Cardiac muscle cell (in vitro differentiated cells and primary cell): Measurements from ENCODE around the gene ERICH3. TPM values are rescaled to one million over a fixed set of nuclear protein-coding genes. Genes with fewer than 3 reads are reported as not detected.

ENCODE experiments used
- DNase-seq, 2 donors: peaks; one replicate each; pipeline versions ENCODE4 v3.0.0 to v3.0.0-alpha.2; 2010 to 2017; ENCODE audit warnings: low read depth in 1 of 2, low spot score in 1 of 2
- H3K27ac ChIP-seq: fragments of 200-600 bp; sonication (generic); 2 replicates; pipeline ENCODE4 v1.5.1; 2016
- H3K27me3 ChIP-seq: fragments of 200-600 bp; sonication (generic); 2 replicates; pipeline ENCODE4 v1.6.0; 2016; ENCODE audit warnings: control low read depth
- H3K36me3 ChIP-seq: fragments of 200-600 bp; sonication (generic); 2 replicates; pipeline ENCODE4 v1.5.1; 2016; ENCODE audit warnings: control low read depth
- H3K4me1 ChIP-seq: fragments of 200-600 bp; sonication (generic); 2 replicates; pipeline ENCODE4 v1.8.1; 2017; ENCODE audit warnings: low read depth, mild to moderate bottlenecking, mixed run types
- H3K4me3 ChIP-seq: fragments of 200-600 bp; sonication (generic); 2 replicates; pipeline ENCODE4 v1.5.1; 2016; ENCODE audit warnings: mild to moderate bottlenecking
- H3K9me3 ChIP-seq: fragments of 200-600 bp; sonication (generic); 2 replicates; pipeline ENCODE4 v1.5.1; 2017; ENCODE audit warnings: low read depth, mild to moderate bottlenecking, control low read depth
- CTCF ChIP-seq: IDR thresholded peaks from 2 replicates; pipeline ENCODE4 v1.5.1; 2012; ENCODE audit warnings: low read depth, mild to moderate bottlenecking, low read length
- polyA plus RNA-seq: library from polyadenylated mRNA; unstranded; fragments of >200 nt; fragmentation: Nextera tagmentation; extraction: Ambion mirVana; gene quantifications from 2 replicates; pipeline ENCODE4 v1.2.1, GENCODE V29; 2016
- total RNA-seq: library from RNA; depleted of rRNA; stranded (reverse); fragments of >200 nt; gene quantifications from 2 replicates; pipeline ENCODE4 v1.2.3, GENCODE V29; 2016

ERICH3 gene
- total RNA-seq (0.14 and 0.15 TPM in 2 replicates), polyA plus RNA-seq (not detected in 2 replicates)

- peak; percentile 8 to 30 for DNase-seq
- no peak for TF ChIP-seq CTCF
These were observed at the start of gene ERICH3 for GRCh38 chr1:74673351-74674111. TSS of gene ERICH3 (minus strand) at chr1:74673792. CDS start at chr1:74673519, 273 bp downstream.

DNA sequence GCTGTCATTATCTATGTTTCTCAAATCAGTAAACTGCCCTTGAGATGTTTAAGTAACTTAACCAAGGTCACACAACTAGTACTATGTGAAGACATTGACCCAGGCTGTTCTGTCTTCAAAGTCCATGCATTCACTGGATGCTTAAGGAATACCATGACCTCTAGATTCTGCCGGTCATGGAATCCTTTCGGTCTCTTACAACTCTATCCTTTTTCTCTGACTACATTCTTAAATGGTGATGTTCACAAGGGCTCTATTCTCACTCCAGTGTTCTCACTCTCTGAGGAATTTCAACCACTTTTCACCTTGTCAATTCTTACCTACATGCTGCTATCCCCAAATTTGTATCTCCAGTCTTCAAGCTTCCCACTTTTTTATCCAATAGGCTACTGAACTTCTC lies 44.0 kb upstream of the ERICH3 start:
- H3K27me3 ChIP-seq: no peaks in the 10 kb centered on the region
- TF ChIP-seq CTCF: no peak
- H3K4me1 ChIP-seq: peaks cover 13% of the 10 kb centered on the region
- no peaks in the 10 kb centered on the region for H3K9me3 ChIP-seq
- no peak overlapping the region for H3K27ac ChIP-seq
- H3K4me3 ChIP-seq: no peak overlapping the region
- H3K36me3 ChIP-seq: peaks cover 39% of the 10 kb centered on the region
- DNase-seq: no peak

More at GRCh38 chr1:74673351-74674111, at the start of gene ERICH3:
- no peaks in the 10 kb centered on the region for H3K9me3 ChIP-seq
- H3K4me3 ChIP-seq: peak within 1 kb of the TSS; percentile 36
- H3K27ac ChIP-seq: no peak within 1 kb of the TSS
- H3K27me3 ChIP-seq: peaks cover 19% of the 10 kb centered on the region
- H3K4me1 ChIP-seq: no peaks in the 10 kb centered on the region
- H3K36me3 ChIP-seq: no peaks in the 10 kb centered on the region

GRCh38 chr1:74716822-74717221 lies 43.2 kb upstream of the ERICH3 start:
- no peak overlapping the region for H3K4me3 ChIP-seq
- H3K9me3 ChIP-seq: no peaks in the 10 kb centered on the region
- H3K4me1 ChIP-seq: peaks cover 13% of the 10 kb centered on the region
- H3K36me3 ChIP-seq: peaks cover 40% of the 10 kb centered on the region
- no peak for TF ChIP-seq CTCF
- no peaks in the 10 kb centered on the region for H3K27me3 ChIP-seq
- no peak for DNase-seq
- H3K27ac ChIP-seq: no peak overlapping the region

- H3K27ac ChIP-seq: no peak overlapping the region
- no peak for DNase-seq
- no peak overlapping the region for H3K4me3 ChIP-seq
- H3K9me3 ChIP-seq: no peaks in the 10 kb centered on the region
- TF ChIP-seq CTCF: no peak
- peaks cover 40% of the 10 kb centered on the region for H3K36me3 ChIP-seq
- H3K27me3 ChIP-seq: no peaks in the 10 kb centered on the region
- H3K4me1 ChIP-seq: peaks cover 13% of the 10 kb centered on the region
These were observed 42.2 kb upstream of the ERICH3 start for GRCh38 chr1:74715806-74716205.

DNA sequence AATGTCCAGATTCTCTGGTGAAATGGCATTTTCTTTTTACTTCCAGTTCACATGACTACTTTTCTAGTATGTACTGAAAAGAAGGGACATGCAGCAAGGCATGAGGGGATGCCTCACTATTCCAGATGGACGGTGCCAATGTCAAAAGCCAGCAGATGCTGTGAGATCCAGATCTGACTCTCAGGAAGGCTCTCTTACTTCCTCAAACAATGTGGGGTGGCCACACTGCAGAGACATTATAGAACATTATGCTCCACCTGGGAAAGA lies 41.6 kb upstream of the ERICH3 start:
- peaks cover 41% of the 10 kb centered on the region for H3K36me3 ChIP-seq
- H3K4me1 ChIP-seq: peaks cover 13% of the 10 kb centered on the region
- H3K9me3 ChIP-seq: no peaks in the 10 kb centered on the region
- H3K4me3 ChIP-seq: no peak overlapping the region
- H3K27me3 ChIP-seq: no peaks in the 10 kb centered on the region
- no peak overlapping the region for H3K27ac ChIP-seq
- DNase-seq: no peak
- no peak for TF ChIP-seq CTCF
